Muscle layer of colon (tissue), 2 donors: ENCODE data around the gene E2F3.

ENCODE experiments used
- H3K27ac ChIP-seq: one replicate; pipeline ENCODE4 v1.7.0; 2013; ENCODE audit warnings: low read depth, mild to moderate bottlenecking, low read length, moderate library complexity
- H3K27me3 ChIP-seq, 2 donors: one replicate each; pipeline ENCODE4 v1.7.0; 2013; ENCODE audit warnings: low read length in 2 of 2, mild to moderate bottlenecking in 2 of 2; ENCODE audit not compliant: insufficient read depth in 2 of 2, control insufficient read depth in 1 of 2
- H3K36me3 ChIP-seq: one replicate; pipeline ENCODE4 v1.7.0; 2013; ENCODE audit warnings: mild to moderate bottlenecking, low read length; ENCODE audit not compliant: insufficient read depth
- H3K4me1 ChIP-seq: one replicate; pipeline ENCODE4 v1.7.0; 2013; ENCODE audit warnings: mild to moderate bottlenecking, low read length; ENCODE audit not compliant: insufficient read depth
- H3K4me3 ChIP-seq, 2 donors: one replicate each; pipeline ENCODE4 v1.7.0; 2013; ENCODE audit warnings: low read length in 2 of 2, low read depth in 1 of 2, mild to moderate bottlenecking in 1 of 2, moderate library complexity in 1 of 2
- H3K9ac ChIP-seq: one replicate; pipeline ENCODE4 v1.7.0; 2013; ENCODE audit warnings: low read length
- H3K9me3 ChIP-seq: one replicate; pipeline ENCODE4 v1.7.0; 2013; ENCODE audit warnings: mild to moderate bottlenecking, low read length
- donor health status: abdominal sarcoma.
- donor health status: Adenocarcinoma of cecum.

Gene E2F3

DNA sequence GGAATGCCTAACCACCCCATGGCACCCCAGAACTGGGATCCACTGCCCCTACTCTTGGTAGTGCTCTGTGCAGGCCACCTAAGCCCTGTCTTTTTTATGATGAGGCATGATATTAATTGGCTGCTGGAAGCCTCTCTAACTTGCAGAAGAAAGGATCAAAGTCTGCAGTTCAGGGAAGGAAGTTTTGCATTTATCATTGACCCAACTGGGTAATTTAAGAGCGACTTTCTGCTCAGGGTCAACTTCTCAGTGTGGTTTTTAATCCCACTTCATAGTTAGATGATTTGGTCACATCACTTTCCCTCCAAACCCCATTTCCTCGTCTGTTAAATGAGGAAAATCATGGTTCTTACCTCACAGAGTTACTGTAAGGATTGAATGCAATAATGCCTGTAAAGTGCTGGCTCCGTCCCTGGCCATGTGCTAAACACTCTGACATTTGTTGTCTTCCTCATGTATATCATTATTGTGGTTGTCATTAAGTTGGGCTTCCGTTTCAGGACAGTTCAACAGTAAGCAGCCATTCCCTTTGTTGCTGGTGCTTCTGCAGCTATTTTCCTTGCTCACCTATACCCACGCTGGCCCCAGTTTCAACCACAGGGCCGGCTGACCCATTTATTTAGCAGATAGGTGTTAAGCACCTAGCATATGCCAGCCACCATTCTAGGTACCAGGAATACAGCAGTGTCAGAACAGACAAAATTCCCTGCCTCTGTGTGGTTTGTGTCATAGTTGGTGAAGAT, 14.2 kb downstream of the E2F3 start:
- Histone ChIP-seq H3K4me1 (no peaks in the 10 kb centered on the region), H3K27ac (no peak overlapping the region), H3K36me3 (no peaks in the 10 kb centered on the region), H3K27me3 (no peaks in the 10 kb centered on the region), H3K9me3 (no peaks in the 10 kb centered on the region), H3K4me3 (no peak overlapping the region), H3K9ac (no peak overlapping the region)

DNA sequence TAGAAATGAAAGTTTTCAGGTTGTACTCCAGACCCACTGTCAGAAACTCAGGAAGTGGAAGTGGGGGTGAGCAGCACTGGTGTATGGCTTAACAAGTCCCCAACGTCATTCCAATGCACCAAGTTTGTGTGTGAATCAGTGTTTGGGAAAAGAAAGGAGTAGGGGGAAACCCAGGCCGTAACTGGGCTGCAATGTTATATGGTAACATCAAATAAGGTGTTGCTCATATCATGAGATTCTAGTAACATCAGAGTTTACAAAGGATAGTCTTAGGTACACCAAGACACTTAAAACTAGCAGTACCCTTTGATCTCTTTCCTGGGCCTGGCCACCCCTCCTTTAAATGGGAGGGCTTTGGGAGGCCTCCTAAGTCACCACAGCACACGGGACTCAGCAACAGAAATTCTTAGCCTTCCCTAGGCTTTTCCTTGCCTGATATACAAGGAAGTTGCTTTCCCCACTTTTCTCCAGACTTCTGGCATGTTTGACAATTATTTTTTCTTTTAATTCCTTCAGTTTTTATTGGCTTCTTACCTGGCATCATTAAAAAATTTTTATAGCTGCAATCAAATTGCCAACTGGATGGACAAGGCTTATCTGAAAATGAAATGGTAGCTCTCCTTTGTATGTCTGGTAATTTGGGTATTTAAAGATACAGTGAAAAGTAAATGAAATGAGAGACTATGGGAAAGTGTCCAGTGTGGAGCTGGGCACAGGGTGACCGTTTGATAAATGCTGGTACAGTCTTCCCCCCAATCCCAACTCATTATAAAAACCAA, 15.1 kb downstream of the E2F3 start:
- no peak overlapping the region for H3K4me3 ChIP-seq
- no peaks in the 10 kb centered on the region for H3K4me1 ChIP-seq
- no peaks in the 10 kb centered on the region for H3K9me3 ChIP-seq
- H3K36me3 ChIP-seq, result no peaks in the 10 kb centered on the region
- no peak overlapping the region for H3K9ac ChIP-seq
- no peak overlapping the region for H3K27ac ChIP-seq
- H3K27me3 ChIP-seq, result no peaks in the 10 kb centered on the region

GRCh38 chr6:20417819-20418218, 16.1 kb downstream of the E2F3 start:
- H3K27ac ChIP-seq, result no peak overlapping the region
- H3K9me3 ChIP-seq, result no peaks in the 10 kb centered on the region
- H3K4me3 ChIP-seq, result no peak overlapping the region
- no peaks in the 10 kb centered on the region for H3K36me3 ChIP-seq
- no peaks in the 10 kb centered on the region for H3K27me3 ChIP-seq
- H3K9ac ChIP-seq, result no peak overlapping the region
- no peaks in the 10 kb centered on the region for H3K4me1 ChIP-seq

DNA sequence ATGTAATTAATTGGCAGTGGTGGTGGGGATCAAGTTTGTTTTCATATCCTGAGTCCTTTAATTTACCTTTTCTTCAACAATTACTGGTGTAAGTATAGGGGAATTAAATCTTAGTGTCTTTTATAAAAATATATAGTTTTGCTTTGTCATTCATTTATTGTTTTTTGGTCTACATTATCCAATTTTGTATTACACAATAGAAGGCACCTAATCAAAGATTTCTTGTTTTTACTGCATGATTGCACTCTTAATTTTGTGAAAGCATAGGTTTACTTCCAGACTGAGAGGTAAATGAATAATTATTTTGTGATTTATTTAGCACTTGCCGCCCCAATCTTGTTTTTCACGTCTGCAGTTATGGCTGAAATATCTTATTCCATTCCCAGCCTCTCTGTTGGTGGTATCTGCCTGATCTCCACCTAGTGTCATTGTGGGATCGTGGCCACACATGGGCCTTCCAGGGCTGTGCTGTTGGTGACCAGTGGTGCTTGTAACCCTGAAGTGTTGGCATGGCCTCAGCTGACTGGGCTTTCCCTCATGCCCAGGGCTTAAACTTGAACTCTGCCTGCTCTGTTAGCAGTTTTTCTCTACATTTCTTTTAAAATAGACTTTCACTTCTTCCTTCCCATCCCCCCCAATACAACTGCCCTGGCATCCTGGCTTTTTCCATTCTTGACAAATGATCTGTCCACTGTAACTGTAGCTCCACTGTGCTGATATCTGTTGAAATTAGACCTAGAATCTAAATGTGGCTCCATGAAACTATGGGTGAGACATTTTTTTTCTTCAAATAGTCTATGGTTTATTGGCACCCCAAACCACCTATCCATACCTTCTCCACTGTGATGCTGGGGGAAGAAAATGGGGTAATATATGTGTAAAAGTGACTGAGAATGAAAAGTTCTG, 24.8 kb downstream of the E2F3 start:
- H3K27me3 ChIP-seq, result no peaks in the 10 kb centered on the region
- no peaks in the 10 kb centered on the region for H3K36me3 ChIP-seq
- no peak overlapping the region for H3K27ac ChIP-seq
- no peaks in the 10 kb centered on the region for H3K4me1 ChIP-seq
- H3K9ac ChIP-seq, result no peak overlapping the region
- H3K9me3 ChIP-seq, result no peaks in the 10 kb centered on the region
- H3K4me3 ChIP-seq, result no peak overlapping the region

DNA sequence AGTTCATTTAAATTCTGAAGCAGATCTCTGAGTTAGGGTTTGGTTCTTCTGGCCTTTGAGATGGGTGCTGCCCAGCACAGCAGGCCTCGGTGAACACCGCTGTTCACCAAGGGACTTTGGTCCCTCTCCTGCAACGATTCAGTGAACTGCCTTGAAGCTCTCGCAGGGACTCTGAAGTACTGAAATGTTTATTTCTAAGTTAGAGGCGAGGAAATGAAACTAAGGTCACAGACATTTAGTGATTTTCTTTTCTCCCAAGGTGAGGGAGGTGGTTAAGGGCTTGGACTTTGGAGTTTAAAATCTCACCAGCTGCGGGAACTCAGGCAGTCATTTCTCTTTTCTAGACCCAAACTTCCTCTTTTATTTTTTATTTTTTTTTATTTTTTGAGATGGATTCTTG, 26.2 kb downstream of the E2F3 start:
- H3K9ac ChIP-seq, result no peak overlapping the region
- H3K27ac ChIP-seq, result no peak overlapping the region
- no peaks in the 10 kb centered on the region for H3K36me3 ChIP-seq
- H3K4me3 ChIP-seq, result no peak overlapping the region
- H3K9me3 ChIP-seq, result no peaks in the 10 kb centered on the region
- H3K27me3 ChIP-seq, result no peaks in the 10 kb centered on the region
- H3K4me1 ChIP-seq, result no peaks in the 10 kb centered on the region

DNA sequence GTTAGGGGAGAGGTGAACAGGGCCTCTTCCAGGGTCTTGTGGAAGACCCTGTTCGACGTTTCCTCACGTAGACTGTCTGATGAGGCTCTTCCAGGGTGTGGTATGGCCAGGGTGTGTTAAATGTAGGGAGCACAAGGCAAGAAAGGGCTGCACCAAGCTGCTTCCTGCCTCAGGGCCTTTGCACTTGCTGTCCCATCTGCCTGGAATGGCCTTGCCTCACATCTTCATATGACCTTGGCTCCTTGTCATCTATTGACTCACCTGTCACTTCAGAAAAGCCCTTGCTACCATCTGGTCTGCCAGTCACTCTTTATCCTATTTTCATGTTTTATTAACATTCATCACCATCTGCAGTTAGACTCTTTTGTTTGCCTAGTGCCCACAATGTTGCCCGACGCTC, 31.0 kb downstream of the E2F3 start:
- Histone ChIP-seq H3K36me3 (no peaks in the 10 kb centered on the region), H3K4me1 (no peaks in the 10 kb centered on the region), H3K27ac (no peak overlapping the region), H3K9me3 (no peaks in the 10 kb centered on the region), H3K27me3 (no peaks in the 10 kb centered on the region), H3K9ac (no peak overlapping the region), H3K4me3 (no peak overlapping the region)

DNA sequence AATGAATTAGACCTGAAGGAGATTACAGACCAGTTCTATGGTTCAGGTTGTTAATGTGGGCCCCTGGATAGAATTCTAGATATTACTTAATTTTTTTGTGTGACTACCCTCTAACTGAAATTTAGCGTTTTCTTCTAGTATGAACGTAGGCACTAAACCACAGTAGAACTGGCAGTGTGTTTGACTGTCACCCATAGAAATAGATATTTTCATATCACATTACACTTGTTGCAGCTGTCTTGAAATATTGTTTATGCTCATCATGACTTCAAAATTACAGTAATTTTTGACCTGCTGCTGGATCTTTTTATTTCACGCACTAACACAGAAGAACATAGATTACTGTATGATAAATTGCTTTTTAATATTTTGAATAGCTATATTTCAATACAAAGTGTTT, 31.6 kb downstream of the E2F3 start:
- no peak overlapping the region for H3K27ac ChIP-seq
- no peaks in the 10 kb centered on the region for H3K9me3 ChIP-seq
- no peaks in the 10 kb centered on the region for H3K27me3 ChIP-seq
- no peak overlapping the region for H3K9ac ChIP-seq
- no peaks in the 10 kb centered on the region for H3K4me1 ChIP-seq
- H3K36me3 ChIP-seq, result no peaks in the 10 kb centered on the region
- H3K4me3 ChIP-seq, result no peak overlapping the region

DNA sequence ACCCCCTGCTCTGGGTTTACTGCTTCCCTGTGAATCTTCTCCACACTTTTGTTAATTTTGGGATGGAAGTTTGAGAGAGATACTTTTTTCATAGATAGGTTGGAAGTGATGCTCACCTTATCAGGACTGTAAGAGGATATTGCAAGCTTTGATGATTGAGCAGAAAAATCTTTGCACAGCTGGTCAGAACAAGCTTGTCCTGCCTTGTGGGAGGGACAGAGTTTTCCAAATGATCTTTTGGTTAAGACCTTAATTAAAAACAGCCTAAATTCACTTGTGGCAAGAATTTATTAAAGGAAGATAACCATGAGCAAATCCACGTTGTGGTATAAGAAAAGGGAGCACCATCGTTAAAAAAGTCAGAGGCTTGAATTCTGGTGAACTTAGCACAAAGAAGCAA, 32.2 kb downstream of the E2F3 start:
- H3K4me1 ChIP-seq, result no peaks in the 10 kb centered on the region
- no peak overlapping the region for H3K4me3 ChIP-seq
- H3K9me3 ChIP-seq, result no peaks in the 10 kb centered on the region
- H3K27ac ChIP-seq, result no peak overlapping the region
- H3K9ac ChIP-seq, result no peak overlapping the region
- H3K27me3 ChIP-seq, result no peaks in the 10 kb centered on the region
- no peaks in the 10 kb centered on the region for H3K36me3 ChIP-seq

DNA sequence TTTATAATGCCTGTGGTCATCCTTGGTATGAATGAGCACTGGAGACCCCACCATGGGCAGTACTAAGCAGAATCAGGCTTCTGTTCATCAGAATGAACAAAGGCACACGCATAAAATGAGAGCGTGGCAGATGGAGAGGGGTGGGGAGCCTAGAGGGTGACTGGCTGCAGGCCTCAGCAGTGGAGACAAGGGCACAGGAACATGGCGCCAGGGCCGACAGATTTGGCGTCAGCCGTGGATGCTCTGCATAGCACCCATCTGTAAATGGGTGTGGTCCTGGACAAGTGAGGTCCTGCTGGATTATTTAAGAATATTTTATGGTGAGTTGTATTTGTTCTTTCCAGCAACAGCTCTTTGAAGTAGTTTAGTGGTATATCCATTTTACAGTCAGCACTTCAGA, 33.1 kb downstream of the E2F3 start:
- Histone ChIP-seq H3K27me3 (no peaks in the 10 kb centered on the region), H3K27ac (no peak overlapping the region), H3K4me1 (no peaks in the 10 kb centered on the region), H3K36me3 (no peaks in the 10 kb centered on the region), H3K9me3 (no peaks in the 10 kb centered on the region), H3K4me3 (no peak overlapping the region), H3K9ac (no peak overlapping the region)

DNA sequence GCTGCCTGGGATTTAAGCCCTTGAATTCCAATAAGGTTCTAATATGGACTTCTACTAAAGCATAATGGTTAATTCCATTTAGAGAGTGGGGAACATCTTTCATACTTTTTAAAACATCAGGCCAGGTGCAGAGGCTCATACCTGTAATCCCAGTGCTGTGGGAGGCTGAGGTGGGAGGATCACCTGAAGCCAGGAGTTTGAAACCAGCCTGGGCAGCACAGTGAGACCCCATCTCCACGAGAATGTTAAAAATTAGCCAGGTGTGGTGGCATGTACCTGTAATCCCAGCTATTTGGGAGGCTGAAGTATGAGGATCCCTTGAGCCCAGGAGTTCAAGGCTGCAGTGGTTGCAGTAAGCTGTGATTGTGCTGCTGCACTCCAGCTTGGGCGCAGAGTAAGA, 35.0 kb downstream of the E2F3 start:
- Histone ChIP-seq H3K4me3 (no peak overlapping the region), H3K9me3 (no peaks in the 10 kb centered on the region), H3K36me3 (no peaks in the 10 kb centered on the region), H3K4me1 (no peaks in the 10 kb centered on the region), H3K27ac (no peak overlapping the region), H3K27me3 (no peaks in the 10 kb centered on the region), H3K9ac (no peak overlapping the region)

- no peaks in the 10 kb centered on the region for H3K36me3 ChIP-seq
- H3K9ac ChIP-seq, result no peak overlapping the region
- H3K27ac ChIP-seq, result no peak overlapping the region
- no peak overlapping the region for H3K4me3 ChIP-seq
- no peaks in the 10 kb centered on the region for H3K4me1 ChIP-seq
- no peaks in the 10 kb centered on the region for H3K27me3 ChIP-seq
- H3K9me3 ChIP-seq, result no peaks in the 10 kb centered on the region
Observed at GRCh38 chr6:20437639-20438038, 36.0 kb downstream of the E2F3 start.
